ENCODE measurements around the gene COMT.
A peak's percentile ranks its signal among the peaks of the same experiment; 100 is the strongest.

The COMT gene

GRCh38 chr22:19969141-19969928, 27.8 kb downstream of the COMT start:
- H3K14ac ChIP-seq (ENCODE audit: low read length), result no peak overlapping the region
- no peaks in the 10 kb centered on the region for H3K27me3 ChIP-seq (ENCODE audit: insufficient read depth, low read length)
- H3K9me3 ChIP-seq (ENCODE audit: insufficient read depth, low read depth, low read length), result no peaks in the 10 kb centered on the region
- H3K9ac ChIP-seq (ENCODE audit: low read length), result no peak overlapping the region
- no peak overlapping the region for H3K4me2 ChIP-seq (ENCODE audit: low read length)
- no peaks in the 10 kb centered on the region for H3K79me1 ChIP-seq (ENCODE audit: low read length)
- H3K27ac ChIP-seq (ENCODE audit: low read depth, low read length), result no peak overlapping the region
- H3K4ac ChIP-seq (ENCODE audit: low read depth, low read length), result no peak overlapping the region
- H2BK12ac ChIP-seq (ENCODE audit: low read length), result no peak overlapping the region
- no peaks in the 10 kb centered on the region for H3K4me1 ChIP-seq (ENCODE audit: control insufficient read depth in 1 of 2, insufficient read depth in 2 of 2, low read length in 2 of 2)
- WGBS (ENCODE audit: extremely low coverage, insufficient coverage, insufficient read length), result no CpG with 5 or more reads among the region's 11 CpGs
- no peak overlapping the region for H4K8ac ChIP-seq (ENCODE audit: low read depth, low read length)
- no peak overlapping the region for H3K18ac ChIP-seq (ENCODE audit: low read length)
- H2AK5ac ChIP-seq (ENCODE audit: low read length), result no peak overlapping the region
- H3K4me3 ChIP-seq (ENCODE audit: low read depth, low read length), result no peak overlapping the region
- H3K23ac ChIP-seq (ENCODE audit: low read length), result no peak overlapping the region
- H2AFZ ChIP-seq (ENCODE audit: insufficient read depth, low read length, poor library complexity), result no peak overlapping the region
- no peak for DNase-seq
- no peak overlapping the region for H4K91ac ChIP-seq (ENCODE audit: low read depth, low read length)
- no peak overlapping the region for H2BK5ac ChIP-seq (ENCODE audit: low read depth, low read length, poor library complexity)
- no peak overlapping the region for H2BK120ac ChIP-seq (ENCODE audit: insufficient read depth, low read length, poor library complexity)
- no peaks in the 10 kb centered on the region for H3K79me2 ChIP-seq (ENCODE audit: control insufficient read depth, insufficient read depth, low read length, poor library complexity)
- H4K12ac ChIP-seq (ENCODE audit: low read depth, low read length), result no peak overlapping the region
- H3K36me3 ChIP-seq (ENCODE audit: control insufficient read depth in 1 of 2, insufficient read depth in 2 of 2, low read length in 2 of 2), result peaks cover 5 to 10% of the 10 kb centered on the region in 2 experiments

- no peak overlapping the region for H2AFZ ChIP-seq (ENCODE audit: insufficient read depth, low read length, poor library complexity)
- H3K27ac ChIP-seq (ENCODE audit: low read depth, low read length), result no peak overlapping the region
- no peaks in the 10 kb centered on the region for H3K79me1 ChIP-seq (ENCODE audit: low read length)
- peak overlapping the region; percentile 9 for H2BK12ac ChIP-seq (ENCODE audit: low read length)
- H3K27me3 ChIP-seq (ENCODE audit: insufficient read depth, low read length), result no peaks in the 10 kb centered on the region
- H3K4ac ChIP-seq (ENCODE audit: low read depth, low read length), result no peak overlapping the region
- WGBS (ENCODE audit: extremely low coverage, insufficient coverage, insufficient read length), result no CpG with 5 or more reads among the region's 9 CpGs
- no peak overlapping the region for H2BK120ac ChIP-seq (ENCODE audit: insufficient read depth, low read length, poor library complexity)
- H3K36me3 ChIP-seq (ENCODE audit: control insufficient read depth in 1 of 2, insufficient read depth in 2 of 2, low read length in 2 of 2), result peaks cover 5 to 10% of the 10 kb centered on the region in 2 experiments
- H3K23ac ChIP-seq (ENCODE audit: low read length), result no peak overlapping the region
- H4K8ac ChIP-seq (ENCODE audit: low read depth, low read length), result no peak overlapping the region
- H3K79me2 ChIP-seq (ENCODE audit: control insufficient read depth, insufficient read depth, low read length, poor library complexity), result no peaks in the 10 kb centered on the region
- no peak overlapping the region for H3K14ac ChIP-seq (ENCODE audit: low read length)
- H3K9ac ChIP-seq (ENCODE audit: low read length), result no peak overlapping the region
- H4K91ac ChIP-seq (ENCODE audit: low read depth, low read length), result peak overlapping the region; percentile 27
- H3K18ac ChIP-seq (ENCODE audit: low read length), result no peak overlapping the region
- H3K4me1 ChIP-seq (ENCODE audit: control insufficient read depth in 1 of 2, insufficient read depth in 2 of 2, low read length in 2 of 2), result no peaks in the 10 kb centered on the region
- peak overlapping the region; percentile 20 for H2AK5ac ChIP-seq (ENCODE audit: low read length)
- no peak overlapping the region for H3K4me3 ChIP-seq (ENCODE audit: low read depth, low read length)
- DNase-seq, result no peak
- no peak overlapping the region for H4K12ac ChIP-seq (ENCODE audit: low read depth, low read length)
- no peak overlapping the region for H2BK5ac ChIP-seq (ENCODE audit: low read depth, low read length, poor library complexity)
- H3K4me2 ChIP-seq (ENCODE audit: low read length), result no peak overlapping the region
- no peaks in the 10 kb centered on the region for H3K9me3 ChIP-seq (ENCODE audit: insufficient read depth, low read depth, low read length)
Measured at GRCh38 chr22:19970031-19970478, 28.5 kb downstream of the COMT start.

DNA sequence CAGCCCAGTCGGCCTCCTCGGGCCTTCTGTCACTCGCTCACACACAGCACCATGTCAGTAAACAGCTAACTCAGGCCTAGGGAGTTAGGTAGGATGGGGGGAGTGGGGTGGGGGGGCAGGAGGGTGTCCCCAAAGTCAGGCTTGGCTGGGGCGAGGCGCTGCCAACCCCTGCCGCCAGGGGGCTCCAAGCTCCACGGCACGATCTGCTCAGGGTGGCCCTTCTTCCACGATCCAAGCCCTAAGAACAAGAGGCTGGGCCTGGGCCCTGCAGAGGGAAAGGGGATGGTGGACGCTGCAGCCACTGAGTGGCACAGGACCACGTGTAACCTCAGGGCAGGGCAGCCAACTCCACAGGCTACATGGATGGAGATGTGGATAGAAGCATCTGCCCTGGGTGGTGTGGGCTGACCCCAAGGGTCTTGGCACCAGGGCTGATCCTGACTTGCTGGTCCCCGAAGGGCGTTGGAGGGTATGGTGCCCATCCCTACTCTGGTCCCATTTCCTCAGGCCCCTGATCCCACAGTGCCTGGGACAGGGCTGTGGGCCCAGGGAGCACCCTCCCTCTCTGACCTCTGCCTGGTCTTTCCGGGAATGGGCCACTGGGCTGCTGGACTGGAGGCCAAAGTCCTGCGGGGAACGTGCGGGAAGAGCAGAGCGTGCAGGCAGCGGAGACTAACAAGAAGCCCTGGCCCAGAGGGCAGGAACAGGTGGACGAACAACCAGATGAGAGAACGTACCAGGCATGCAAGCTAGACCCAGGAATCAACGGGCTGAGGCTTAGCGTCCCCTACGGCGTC, 29.1 kb downstream of the COMT start:
- H3K27me3 ChIP-seq (ENCODE audit: insufficient read depth, low read length), result no peaks in the 10 kb centered on the region
- H2BK120ac ChIP-seq (ENCODE audit: insufficient read depth, low read length, poor library complexity), result no peak overlapping the region
- H3K4ac ChIP-seq (ENCODE audit: low read depth, low read length), result no peak overlapping the region

DNA sequence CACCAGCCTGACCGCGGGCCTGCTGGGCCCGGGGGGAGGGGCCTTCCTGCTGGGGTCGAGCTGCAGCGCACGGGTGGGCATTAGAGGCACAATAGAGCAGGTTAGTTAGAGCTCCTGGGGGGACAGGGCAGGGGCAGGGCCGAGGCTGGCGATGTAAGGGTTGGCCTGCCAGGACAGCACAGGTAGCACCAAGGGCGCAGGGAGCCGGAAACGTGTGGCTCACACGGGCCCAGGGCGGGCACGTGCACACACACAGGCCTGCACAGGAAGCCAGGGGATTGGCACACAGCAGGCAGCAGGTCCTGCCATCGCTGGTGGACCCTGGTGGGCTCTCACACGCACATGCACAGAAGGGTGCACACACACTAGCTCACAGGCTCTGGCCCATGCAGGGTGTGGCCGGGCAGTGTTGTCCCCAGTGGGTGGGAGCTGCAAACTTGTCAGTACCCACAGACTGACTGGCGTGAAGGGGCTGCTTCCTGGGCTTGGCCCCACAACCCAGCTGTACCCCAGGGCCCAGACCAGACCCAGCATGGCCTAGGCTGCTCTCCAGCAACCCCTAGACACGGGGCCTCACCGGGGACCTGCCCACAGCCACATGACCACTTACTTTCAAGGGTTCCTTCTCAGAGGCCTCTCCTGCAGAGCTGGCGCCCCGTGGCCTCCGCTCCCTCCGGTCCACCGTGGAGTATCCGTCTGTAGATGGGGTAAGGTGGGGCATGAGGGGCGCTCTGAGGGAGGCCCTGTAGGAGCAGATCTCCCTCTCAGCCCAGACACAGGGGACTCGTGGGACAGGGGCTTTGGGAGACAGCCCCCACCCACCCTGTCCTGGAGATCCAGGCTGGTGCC, 29.9 kb downstream of the COMT start:
- DNase-seq, result no peak
- WGBS (ENCODE audit: extremely low coverage, insufficient coverage, insufficient read length), result no CpG with 5 or more reads among the region's 28 CpGs
- no peak overlapping the region for H2BK120ac ChIP-seq (ENCODE audit: insufficient read depth, low read length, poor library complexity)
- H2AFZ ChIP-seq (ENCODE audit: insufficient read depth, low read length, poor library complexity), result no peak overlapping the region
- H3K9ac ChIP-seq (ENCODE audit: low read length), result no peak overlapping the region
- H3K4me3 ChIP-seq (ENCODE audit: low read depth, low read length), result no peak overlapping the region
- H2BK5ac ChIP-seq (ENCODE audit: low read depth, low read length, poor library complexity), result no peak overlapping the region
- H4K12ac ChIP-seq (ENCODE audit: low read depth, low read length), result no peak overlapping the region
- H3K79me2 ChIP-seq (ENCODE audit: control insufficient read depth, insufficient read depth, low read length, poor library complexity), result no peaks in the 10 kb centered on the region
- no peak overlapping the region for H3K14ac ChIP-seq (ENCODE audit: low read length)
- peaks cover 5 to 10% of the 10 kb centered on the region in 2 experiments for H3K36me3 ChIP-seq (ENCODE audit: control insufficient read depth in 1 of 2, insufficient read depth in 2 of 2, low read length in 2 of 2)
- H3K79me1 ChIP-seq (ENCODE audit: low read length), result no peaks in the 10 kb centered on the region
- H3K18ac ChIP-seq (ENCODE audit: low read length), result no peak overlapping the region
- no peak overlapping the region for H3K27ac ChIP-seq (ENCODE audit: low read depth, low read length)
- H3K9me3 ChIP-seq (ENCODE audit: insufficient read depth, low read depth, low read length), result no peaks in the 10 kb centered on the region
- H4K91ac ChIP-seq (ENCODE audit: low read depth, low read length), result no peak overlapping the region
- no peak overlapping the region for H3K4ac ChIP-seq (ENCODE audit: low read depth, low read length)
- H4K8ac ChIP-seq (ENCODE audit: low read depth, low read length), result no peak overlapping the region
- peaks cover 2 to 5% of the 10 kb centered on the region in 2 experiments for H3K4me1 ChIP-seq (ENCODE audit: control insufficient read depth in 1 of 2, insufficient read depth in 2 of 2, low read length in 2 of 2)
- H3K4me2 ChIP-seq (ENCODE audit: low read length), result no peak overlapping the region
- no peak overlapping the region for H3K23ac ChIP-seq (ENCODE audit: low read length)
- H2BK12ac ChIP-seq (ENCODE audit: low read length), result no peak overlapping the region
- H2AK5ac ChIP-seq (ENCODE audit: low read length), result no peak overlapping the region
- H3K27me3 ChIP-seq (ENCODE audit: insufficient read depth, low read length), result no peaks in the 10 kb centered on the region

More for the DNA sequence above, 29.1 kb downstream of the COMT start:
- no peak overlapping the region for H3K14ac ChIP-seq (ENCODE audit: low read length)
- H2AFZ ChIP-seq (ENCODE audit: insufficient read depth, low read length, poor library complexity), result no peak overlapping the region
- H3K9me3 ChIP-seq (ENCODE audit: insufficient read depth, low read depth, low read length), result no peaks in the 10 kb centered on the region
- no peak overlapping the region for H2BK12ac ChIP-seq (ENCODE audit: low read length)
- H3K4me1 ChIP-seq (ENCODE audit: control insufficient read depth in 1 of 2, insufficient read depth in 2 of 2, low read length in 2 of 2), result peaks cover 2 to 5% of the 10 kb centered on the region in 2 experiments
- no peak overlapping the region for H3K18ac ChIP-seq (ENCODE audit: low read length)
- H4K12ac ChIP-seq (ENCODE audit: low read depth, low read length), result no peak overlapping the region
- H3K23ac ChIP-seq (ENCODE audit: low read length), result no peak overlapping the region
- DNase-seq, result peak; percentile 36 to 60
- peaks cover 5 to 10% of the 10 kb centered on the region in 2 experiments for H3K36me3 ChIP-seq (ENCODE audit: control insufficient read depth in 1 of 2, insufficient read depth in 2 of 2, low read length in 2 of 2)
- H3K27ac ChIP-seq (ENCODE audit: low read depth, low read length), result no peak overlapping the region
- no peak overlapping the region for H2BK5ac ChIP-seq (ENCODE audit: low read depth, low read length, poor library complexity)
- WGBS (ENCODE audit: extremely low coverage, insufficient coverage, insufficient read length), result no CpG with 5 or more reads among the region's 25 CpGs
- H3K4me3 ChIP-seq (ENCODE audit: low read depth, low read length), result no peak overlapping the region
- no peaks in the 10 kb centered on the region for H3K79me2 ChIP-seq (ENCODE audit: control insufficient read depth, insufficient read depth, low read length, poor library complexity)
- H2AK5ac ChIP-seq (ENCODE audit: low read length), result no peak overlapping the region
- no peak overlapping the region for H4K91ac ChIP-seq (ENCODE audit: low read depth, low read length)
- H4K8ac ChIP-seq (ENCODE audit: low read depth, low read length), result no peak overlapping the region
- H3K9ac ChIP-seq (ENCODE audit: low read length), result no peak overlapping the region
- H3K79me1 ChIP-seq (ENCODE audit: low read length), result no peaks in the 10 kb centered on the region
- no peak overlapping the region for H3K4me2 ChIP-seq (ENCODE audit: low read length)
